Coronary artery (tissue), 2 donors: ENCODE results near the gene CDC42EP2.
A peak's percentile ranks its signal among the peaks of the same experiment; 100 is the strongest.

Experiments
- DNase-seq: peaks from one replicate; pipeline ENCODE4 v3.0.0-alpha.2; 2017; ENCODE audit warnings: low spot score
- H3K27ac ChIP-seq, 2 donors: fragments of 200-600 bp; sonication (generic); one replicate each; pipeline ENCODE4 v1.5.1; 2016 to 2019
- H3K4me3 ChIP-seq: fragments of 200-600 bp; sonication (generic); 2 replicates; pipeline ENCODE4 v1.5.1; 2016; ENCODE audit warnings: mild to moderate bottlenecking, moderate library complexity
- CTCF ChIP-seq: fragments of 200-600 bp; sonication (generic); IDR thresholded peaks from one replicate; pipeline ENCODE4 v1.5.1; 2019; ENCODE audit warnings: antibody characterized with exemption

CDC42EP2 gene

GRCh38 chr11:65310215-65310614 lies 4.5 kb upstream of the CDC42EP2 start:
- no peak overlapping the region for H3K27ac ChIP-seq
- no peak for TF ChIP-seq CTCF
- H3K4me3 ChIP-seq: no peak overlapping the region
- DNase-seq: no peak

- DNase-seq: no peak
- no peak overlapping the region for H3K27ac ChIP-seq
- no peak overlapping the region for H3K4me3 ChIP-seq
- TF ChIP-seq CTCF: no peak
Observed at GRCh38 chr11:65310736-65311135, 3.9 kb upstream of the CDC42EP2 start.

GRCh38 chr11:65311170-65311678 lies 3.4 kb upstream of the CDC42EP2 start:
- no peak for TF ChIP-seq CTCF
- H3K27ac ChIP-seq: no peak overlapping the region
- DNase-seq: no peak
- H3K4me3 ChIP-seq: no peak overlapping the region

DNA sequence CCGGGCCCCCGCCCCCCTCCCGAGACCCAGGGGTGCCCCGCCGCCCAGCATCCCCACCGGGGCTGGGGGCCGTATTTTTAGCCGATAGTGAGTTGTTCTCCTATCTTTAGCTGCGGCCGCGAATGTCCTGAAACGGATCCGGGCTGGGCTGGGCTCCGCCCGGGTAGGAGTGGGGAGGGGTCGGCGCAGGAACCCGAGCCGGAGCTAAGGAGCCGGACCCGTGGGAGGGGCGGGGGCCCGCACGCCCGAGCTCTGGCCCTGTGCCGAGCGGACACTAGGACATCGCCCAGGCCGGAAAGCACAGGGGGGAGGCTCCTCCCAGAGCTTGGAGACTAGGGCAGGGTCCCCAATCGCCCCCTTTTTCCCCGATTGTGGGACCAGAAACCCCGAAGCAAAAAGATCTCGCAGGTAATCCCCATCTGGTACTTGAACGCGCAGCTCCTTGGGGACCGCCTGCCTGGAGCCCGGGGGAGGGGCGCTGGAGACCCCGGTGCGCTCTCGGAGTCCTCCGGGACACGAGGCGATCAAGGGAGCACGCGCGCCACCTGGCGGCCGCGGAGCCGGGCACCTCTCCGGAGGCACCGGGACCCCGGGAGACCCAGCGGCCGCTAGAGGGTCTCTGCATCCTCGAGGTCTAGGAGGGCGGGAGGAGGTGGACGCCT lies 669 bp downstream of the CDC42EP2 start:
- TF ChIP-seq CTCF: peak; percentile 94
- Histone ChIP-seq H3K4me3 (peak overlapping the region; percentile 95), H3K27ac (peak overlapping the region; percentile 87 to 93)
- DNase-seq: peak; percentile 87

DNA sequence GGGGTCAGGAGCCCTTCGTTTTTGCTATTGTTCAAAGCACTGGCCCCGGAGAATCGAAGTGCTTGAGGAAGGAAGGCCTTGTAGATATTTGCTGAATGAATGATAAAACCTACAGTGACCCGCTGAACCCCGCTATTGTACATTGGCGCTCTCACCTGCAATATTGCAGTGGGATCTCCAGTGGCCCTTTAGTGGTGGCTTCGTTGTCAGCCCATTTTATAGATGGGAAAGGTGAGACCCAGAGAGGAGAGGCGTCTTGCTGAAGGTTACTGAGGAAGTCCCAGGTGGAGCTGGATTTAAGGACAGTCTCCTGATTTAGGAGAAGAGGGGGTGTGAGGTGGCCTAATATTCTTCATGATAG lies 1.2 kb downstream of the CDC42EP2 start:
- TF ChIP-seq CTCF: no peak
- peak overlapping the region; percentile 95 for H3K4me3 ChIP-seq
- peak overlapping the region; percentile 87 to 93 for H3K27ac ChIP-seq
- no peak for DNase-seq

GRCh38 chr11:65316227-65317024 lies 1.8 kb downstream of the CDC42EP2 start:
- no peak for DNase-seq
- Histone ChIP-seq H3K4me3 (peak overlapping the region; percentile 95), H3K27ac (peak overlapping the region in 1 of 2 donors; percentile 93)
- no peak for TF ChIP-seq CTCF
